ENCODE data around the gene TRIL. TPM values are rescaled to one million over a fixed set of nuclear protein-coding genes. Genes with fewer than 3 reads are reported as not detected.

TRIL gene
- total RNA-seq, 1 experiment from 2014 or later = 0.47 TPM

DNA sequence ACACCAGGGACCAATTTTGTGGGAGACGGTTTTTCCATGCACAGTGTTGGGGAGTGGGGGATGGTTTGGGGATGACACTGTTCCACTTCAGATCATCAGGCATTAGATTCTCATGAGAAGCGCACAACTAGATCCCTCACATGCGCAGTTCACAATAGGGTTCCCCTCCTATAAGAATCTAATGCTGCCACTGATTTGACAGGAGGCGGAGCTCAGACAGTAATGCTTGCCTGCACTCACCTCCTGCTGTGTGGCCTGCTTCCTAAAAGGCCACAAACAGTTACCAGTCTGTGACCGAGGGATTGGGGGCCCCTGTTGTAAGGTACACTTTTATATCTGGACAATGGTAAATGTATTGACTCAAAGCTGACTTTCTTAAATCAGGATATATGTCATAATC lies 45.6 kb upstream of the TRIL start:
- Mint-ChIP-seq H3K36me3 (ENCODE audit: insufficient read depth, unreplicated experiment) (no peaks in the 10 kb centered on the region), H3K27me3 (ENCODE audit: unreplicated experiment) (peaks cover 17% of the 10 kb centered on the region), H3K4me1 (ENCODE audit: low read depth, unreplicated experiment) (no peaks in the 10 kb centered on the region), H3K4me3 (ENCODE audit: low read depth, unreplicated experiment) (no peak overlapping the region), H3K27ac (ENCODE audit: unreplicated experiment) (no peak overlapping the region), H3K9me3 (ENCODE audit: low read depth, unreplicated experiment) (peaks cover 2% of the 10 kb centered on the region)
- DNase-seq = no peak
- TF ChIP-seq, protein P1, sequence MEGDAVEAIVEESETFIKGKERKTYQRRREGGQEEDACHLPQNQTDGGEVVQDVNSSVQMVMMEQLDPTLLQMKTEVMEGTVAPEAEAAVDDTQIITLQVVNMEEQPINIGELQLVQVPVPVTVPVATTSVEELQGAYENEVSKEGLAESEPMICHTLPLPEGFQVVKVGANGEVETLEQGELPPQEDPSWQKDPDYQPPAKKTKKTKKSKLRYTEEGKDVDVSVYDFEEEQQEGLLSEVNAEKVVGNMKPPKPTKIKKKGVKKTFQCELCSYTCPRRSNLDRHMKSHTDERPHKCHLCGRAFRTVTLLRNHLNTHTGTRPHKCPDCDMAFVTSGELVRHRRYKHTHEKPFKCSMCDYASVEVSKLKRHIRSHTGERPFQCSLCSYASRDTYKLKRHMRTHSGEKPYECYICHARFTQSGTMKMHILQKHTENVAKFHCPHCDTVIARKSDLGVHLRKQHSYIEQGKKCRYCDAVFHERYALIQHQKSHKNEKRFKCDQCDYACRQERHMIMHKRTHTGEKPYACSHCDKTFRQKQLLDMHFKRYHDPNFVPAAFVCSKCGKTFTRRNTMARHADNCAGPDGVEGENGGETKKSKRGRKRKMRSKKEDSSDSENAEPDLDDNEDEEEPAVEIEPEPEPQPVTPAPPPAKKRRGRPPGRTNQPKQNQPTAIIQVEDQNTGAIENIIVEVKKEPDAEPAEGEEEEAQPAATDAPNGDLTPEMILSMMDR (IDR thresholded peaks at IDR 0.05; ENCODE audit: unreplicated experiment) = no peak
- intact Hi-C loops (cut with micrococcal nuclease; ENCODE audit: unreplicated experiment) = no loop called here
- CTCF ChIA-PET = no interaction called here
- BruUV-seq (replicated peaks) = no TSS peak

DNA sequence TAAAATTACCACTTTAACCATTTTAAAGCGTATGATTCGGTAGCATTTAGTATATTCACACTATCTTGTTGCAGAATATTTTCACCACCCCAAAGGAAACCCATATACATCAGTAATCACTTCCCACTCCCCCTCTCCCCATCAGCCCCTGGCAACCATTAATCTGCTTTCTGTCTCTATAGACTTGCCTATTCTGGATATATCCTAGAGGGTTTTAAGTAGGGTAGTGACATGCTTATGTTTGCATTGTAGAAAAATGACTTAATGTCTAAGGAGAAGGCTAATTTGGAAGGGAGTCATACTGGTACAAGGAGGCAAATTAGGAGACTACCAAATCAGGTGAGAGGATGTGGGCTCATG lies 42.6 kb upstream of the TRIL start:
- Mint-ChIP-seq H3K4me3 (ENCODE audit: low read depth, unreplicated experiment) (no peak overlapping the region), H3K4me1 (ENCODE audit: low read depth, unreplicated experiment) (no peaks in the 10 kb centered on the region), H3K27ac (ENCODE audit: unreplicated experiment) (no peak overlapping the region), H3K36me3 (ENCODE audit: insufficient read depth, unreplicated experiment) (no peaks in the 10 kb centered on the region), H3K27me3 (ENCODE audit: unreplicated experiment) (peaks cover 17% of the 10 kb centered on the region), H3K9me3 (ENCODE audit: low read depth, unreplicated experiment) (no peaks in the 10 kb centered on the region)
- no TSS peak for BruUV-seq (replicated peaks)
- CTCF ChIA-PET = interaction anchor here (0.6 kb wide), 1 partner anchor 45 kb away, joined by 3 read pairs; no protein-coding TSS in a partner anchor
- TF ChIP-seq, protein P1 (IDR thresholded peaks at IDR 0.05; ENCODE audit: unreplicated experiment) = no peak
- DNase-seq = no peak
- intact Hi-C loops (cut with micrococcal nuclease; ENCODE audit: unreplicated experiment) = no loop called here

DNA sequence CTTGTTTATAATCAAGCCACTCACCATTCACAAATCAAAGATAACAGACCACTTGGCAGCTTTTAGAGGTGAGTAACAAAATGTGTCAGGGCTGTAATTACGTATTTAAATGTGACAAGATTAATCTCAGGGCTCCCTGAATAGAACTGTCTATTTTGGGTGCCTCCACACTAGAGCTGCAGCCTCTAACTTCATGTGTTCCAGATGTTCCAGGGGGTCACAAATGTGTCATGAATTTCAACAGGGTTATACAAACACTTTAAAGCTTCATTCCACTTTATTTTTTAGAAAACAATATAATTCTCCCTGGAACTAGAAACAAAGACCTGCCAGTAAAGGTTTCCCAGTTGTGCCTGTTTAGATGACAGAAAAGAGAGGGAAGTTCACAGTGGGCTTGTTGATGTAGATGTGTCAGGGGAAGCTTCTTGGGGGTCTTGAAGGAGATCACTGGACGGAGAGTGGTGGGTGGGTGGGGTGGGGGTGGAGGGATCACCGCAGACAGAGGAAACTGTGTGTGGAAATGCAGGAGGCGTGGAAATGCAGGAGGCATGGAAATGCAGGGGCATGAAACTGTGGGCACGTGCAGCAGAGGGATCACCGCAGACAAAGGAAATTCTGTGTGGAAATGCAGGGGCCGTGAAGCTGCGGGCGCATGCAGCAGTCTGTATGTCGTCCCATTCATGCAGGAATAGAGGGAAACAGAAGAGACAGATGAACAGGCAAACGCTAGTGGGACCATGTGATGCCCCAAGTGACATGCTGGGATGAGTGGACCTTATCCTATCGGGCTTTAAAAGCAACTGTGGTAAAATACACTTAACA lies 42.0 kb upstream of the TRIL start:
- intact Hi-C loops (cut with micrococcal nuclease; ENCODE audit: unreplicated experiment) = no loop called here
- CTCF ChIA-PET = interaction anchor here (0.7 to 0.9 kb wide), 2 partner anchors 13 to 44 kb away, joined by 3 to 4 read pairs; no protein-coding TSS in a partner anchor
- TF ChIP-seq, protein P1 (IDR thresholded peaks at IDR 0.05; ENCODE audit: unreplicated experiment) = no peak
- Mint-ChIP-seq H3K9me3 (ENCODE audit: low read depth, unreplicated experiment) (no peaks in the 10 kb centered on the region), H3K27me3 (ENCODE audit: unreplicated experiment) (peaks cover 17% of the 10 kb centered on the region), H3K4me1 (ENCODE audit: low read depth, unreplicated experiment) (no peaks in the 10 kb centered on the region), H3K36me3 (ENCODE audit: insufficient read depth, unreplicated experiment) (no peaks in the 10 kb centered on the region), H3K27ac (ENCODE audit: unreplicated experiment) (no peak overlapping the region), H3K4me3 (ENCODE audit: low read depth, unreplicated experiment) (no peak overlapping the region)
- no peak for DNase-seq
- BruUV-seq (replicated peaks) = no TSS peak

DNA sequence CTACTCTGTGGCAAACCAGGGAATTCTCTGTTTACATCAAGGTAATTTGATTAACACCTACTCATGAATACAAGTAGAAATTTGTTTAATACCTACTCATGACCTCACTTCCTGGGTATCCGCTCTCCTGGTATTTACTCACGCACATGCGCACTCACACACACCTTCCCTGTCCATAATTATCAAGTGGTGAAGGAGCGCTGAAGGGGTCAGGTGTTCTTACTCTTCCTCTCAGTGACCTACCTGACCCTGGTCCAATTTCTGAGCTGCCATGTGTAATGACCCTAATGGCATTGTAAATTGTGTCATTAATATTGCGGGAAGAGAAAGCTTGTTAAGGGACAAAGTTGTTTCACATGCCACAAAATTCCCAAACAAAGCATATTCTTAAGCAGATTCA lies 41.3 kb upstream of the TRIL start:
- intact Hi-C loops (cut with micrococcal nuclease; ENCODE audit: unreplicated experiment) = no loop called here
- Mint-ChIP-seq H3K4me1 (ENCODE audit: low read depth, unreplicated experiment) (no peaks in the 10 kb centered on the region), H3K9me3 (ENCODE audit: low read depth, unreplicated experiment) (no peaks in the 10 kb centered on the region), H3K27me3 (ENCODE audit: unreplicated experiment) (peaks cover 17% of the 10 kb centered on the region), H3K36me3 (ENCODE audit: insufficient read depth, unreplicated experiment) (no peaks in the 10 kb centered on the region), H3K27ac (ENCODE audit: unreplicated experiment) (no peak overlapping the region), H3K4me3 (ENCODE audit: low read depth, unreplicated experiment) (no peak overlapping the region)
- no TSS peak for BruUV-seq (replicated peaks)
- TF ChIP-seq, protein P1 (IDR thresholded peaks at IDR 0.05; ENCODE audit: unreplicated experiment) = no peak
- DNase-seq = no peak
- CTCF ChIA-PET = interaction anchor here (0.9 kb wide), 1 partner anchor 14 kb away, joined by 4 read pairs; no protein-coding TSS in a partner anchor
